ENCODE measurements around the gene TIPARP.
"Not testable (repeated sequence)": the region's sequence is repeated elsewhere in the genome, so short reads cannot be mapped to it uniquely, and the experiment has no call there.

TIPARP gene

DNA sequence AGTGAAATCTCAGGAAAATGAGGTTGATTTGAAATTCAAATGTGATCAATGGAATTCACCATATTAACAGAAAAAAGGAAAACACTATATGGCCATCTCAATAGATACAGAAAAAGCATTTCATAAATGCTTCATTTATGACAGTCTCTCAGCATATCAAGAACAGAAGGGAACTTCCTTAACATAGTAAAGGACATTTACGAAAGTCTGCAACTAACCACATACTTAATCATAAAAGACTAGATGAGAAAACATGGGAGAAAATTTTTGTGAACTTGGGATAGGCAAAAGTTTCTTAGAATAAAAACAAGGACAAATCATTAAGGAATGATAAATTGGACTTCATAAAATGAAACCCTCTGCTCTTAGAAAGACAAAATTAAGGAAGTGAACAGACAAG, 24.7 kb upstream of the TIPARP start:
- DNase-seq: no peak

DNA sequence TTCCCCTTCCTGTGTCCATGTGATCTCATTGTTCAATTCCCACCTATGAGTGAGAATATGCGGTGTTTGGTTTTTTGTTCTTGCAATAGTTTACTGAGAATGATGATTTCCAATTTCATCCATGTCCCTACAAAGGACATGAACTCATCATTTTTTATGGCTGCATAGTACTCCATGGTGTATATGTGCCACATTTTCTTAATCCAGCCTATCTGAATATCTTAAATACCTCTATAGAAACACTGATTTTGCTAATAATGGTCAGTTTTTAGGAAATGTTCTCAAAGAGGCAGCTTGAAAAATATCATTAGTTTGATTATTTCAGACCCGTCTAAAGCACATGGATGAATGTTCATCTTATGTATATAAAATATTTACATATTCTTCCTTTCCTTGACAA, 21.7 kb upstream of the TIPARP start:
- DNase-seq: not testable (repeated sequence)

DNA sequence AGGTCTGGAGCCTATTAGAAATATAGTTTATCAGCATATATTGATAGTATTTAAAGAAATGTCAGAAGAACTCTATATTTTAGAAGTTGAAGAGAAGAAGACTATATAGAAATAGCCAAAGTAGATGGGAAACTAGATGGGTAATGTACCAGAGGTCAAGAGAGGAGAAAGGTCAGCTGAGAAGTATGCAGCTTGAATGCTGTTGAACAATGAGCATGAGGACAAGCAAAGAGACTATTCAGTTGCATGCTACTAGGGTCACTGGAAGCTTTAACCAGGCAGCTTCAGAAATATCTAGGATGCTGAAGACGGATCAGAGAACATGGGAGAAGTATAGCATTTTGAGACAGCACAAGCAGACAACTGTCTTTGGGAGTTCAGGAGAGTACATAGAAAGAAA, 19.6 kb upstream of the TIPARP start:
- DNase-seq: no peak

DNA sequence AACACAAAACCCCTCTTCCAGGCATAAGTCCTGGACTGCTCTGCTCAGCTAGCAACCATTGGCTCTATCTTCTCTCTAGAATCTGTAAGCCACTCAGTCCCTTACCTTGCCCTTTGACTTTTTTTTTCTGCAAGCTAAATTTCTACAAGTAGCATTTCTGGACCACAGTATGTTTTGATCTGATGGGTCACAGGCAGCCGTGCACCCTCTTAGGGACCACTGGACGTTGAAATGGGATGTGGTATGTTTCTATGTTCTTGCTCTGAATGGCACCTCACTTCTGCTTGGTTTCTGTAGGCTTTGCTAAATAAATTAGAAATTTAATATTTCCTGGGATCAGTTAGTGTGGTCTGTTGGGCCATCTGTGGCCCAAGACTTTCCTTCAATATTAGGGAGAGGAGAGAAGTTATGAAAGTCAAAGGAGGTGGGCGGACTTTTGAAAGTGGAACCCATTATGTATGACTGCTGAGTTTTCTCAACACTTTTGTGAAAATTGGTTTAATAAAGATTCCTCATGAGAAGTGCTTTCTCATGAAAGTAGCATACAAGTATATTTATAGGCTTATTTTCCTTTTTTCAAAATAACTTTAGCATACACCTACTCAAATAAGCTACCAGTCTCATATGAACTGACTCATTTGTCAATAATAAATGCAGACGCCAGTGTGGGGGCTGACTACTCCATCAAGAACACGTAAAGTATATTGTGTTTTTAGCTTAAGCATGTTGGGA, 18.4 kb upstream of the TIPARP start:
- DNase-seq: no peak

DNA sequence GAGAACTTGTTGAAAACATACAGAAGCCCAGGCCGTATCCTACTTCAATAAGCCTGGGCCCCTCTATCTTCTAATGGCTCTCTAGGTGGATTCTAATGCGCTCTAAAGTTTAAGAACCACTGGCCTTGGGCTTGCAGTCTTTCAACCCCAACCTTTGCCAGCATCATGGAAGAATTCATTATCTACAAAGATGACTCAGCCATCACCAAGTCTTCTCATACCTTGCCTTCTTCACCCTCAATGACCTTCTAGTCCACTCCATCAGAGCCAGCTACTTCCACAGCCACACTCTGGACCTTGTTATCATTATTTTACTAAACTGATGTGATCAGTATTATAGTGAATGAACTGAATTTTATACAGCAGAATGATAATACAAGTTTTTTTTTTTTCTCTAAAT, 16.9 kb upstream of the TIPARP start:
- no peak for DNase-seq

DNA sequence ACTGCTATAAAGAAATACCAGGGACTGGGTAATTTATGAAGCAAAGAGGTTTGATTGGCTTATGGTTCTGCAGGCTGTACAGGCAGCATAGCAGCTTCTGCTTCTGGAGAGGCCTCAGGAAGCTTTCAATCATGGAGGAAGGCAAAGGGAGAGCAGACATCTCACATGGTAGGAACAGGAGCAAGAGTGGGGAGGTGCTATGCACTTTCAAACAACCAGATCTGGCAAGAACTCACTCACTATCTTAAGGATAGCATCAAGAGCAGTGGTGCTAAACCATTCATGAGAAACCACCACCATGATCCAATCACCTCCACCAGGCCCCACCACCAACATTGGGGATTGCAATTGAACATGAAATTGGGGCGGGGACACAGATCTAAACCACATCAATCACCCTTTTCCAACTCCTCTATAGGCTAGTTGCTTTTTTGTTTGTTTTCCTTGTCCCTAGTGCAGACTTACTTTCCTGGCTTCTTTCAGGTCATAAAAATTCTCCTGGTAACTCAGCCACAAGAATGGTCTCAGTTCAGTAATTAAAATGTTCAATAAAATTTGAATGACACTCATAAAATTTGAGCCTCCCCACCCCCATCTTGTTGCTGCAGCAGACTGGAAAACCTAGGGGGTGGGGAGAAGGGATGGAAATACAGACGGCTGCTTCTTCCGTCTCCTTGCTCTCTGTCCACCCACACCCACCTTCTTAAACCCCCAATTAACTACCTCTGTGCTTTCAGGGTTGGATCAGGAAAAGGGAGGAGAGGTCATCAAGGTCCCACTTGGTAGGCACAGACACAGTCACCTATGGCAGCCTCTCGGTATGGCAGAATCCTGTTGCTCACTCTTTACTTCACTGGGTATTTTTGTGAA, 16.3 kb upstream of the TIPARP start:
- DNase-seq: no peak

DNA sequence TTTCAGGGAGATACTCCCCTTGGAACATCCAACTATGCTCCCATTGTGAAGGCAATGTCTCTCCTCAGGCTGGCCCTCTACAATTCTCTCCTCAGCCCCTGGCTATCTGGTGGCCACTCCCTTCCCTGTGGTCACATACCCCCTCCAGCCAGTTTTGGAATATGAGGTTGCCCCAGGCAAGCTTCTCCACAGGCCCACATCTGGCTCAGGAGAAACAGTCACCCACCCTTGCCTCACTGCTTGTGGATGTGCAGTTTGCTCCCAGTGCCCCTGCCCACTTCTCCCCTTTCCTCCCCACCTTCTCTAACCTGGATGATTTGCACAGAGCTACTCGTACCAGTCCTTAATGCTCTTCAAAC, 15.7 kb upstream of the TIPARP start:
- no peak for DNase-seq

DNA sequence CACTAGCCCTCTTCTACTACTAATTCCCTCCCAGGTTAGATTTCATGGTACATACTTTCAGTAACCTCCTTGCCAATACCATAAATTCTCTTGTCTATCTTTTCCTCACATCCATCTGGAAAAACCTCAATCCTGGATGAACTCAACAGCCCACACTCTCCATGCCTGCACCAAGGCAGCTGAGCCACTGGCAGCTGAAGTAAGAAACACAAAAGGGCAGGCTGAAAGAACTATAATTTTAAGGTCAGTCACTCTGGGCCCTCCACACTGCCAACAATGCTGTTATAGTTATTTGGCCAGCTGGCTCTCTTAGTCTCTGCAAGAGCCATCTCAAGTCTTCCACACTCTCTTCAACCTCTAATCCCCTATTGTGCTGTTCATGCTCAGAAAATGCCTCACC, 15.1 kb upstream of the TIPARP start:
- DNase-seq: no peak

DNA sequence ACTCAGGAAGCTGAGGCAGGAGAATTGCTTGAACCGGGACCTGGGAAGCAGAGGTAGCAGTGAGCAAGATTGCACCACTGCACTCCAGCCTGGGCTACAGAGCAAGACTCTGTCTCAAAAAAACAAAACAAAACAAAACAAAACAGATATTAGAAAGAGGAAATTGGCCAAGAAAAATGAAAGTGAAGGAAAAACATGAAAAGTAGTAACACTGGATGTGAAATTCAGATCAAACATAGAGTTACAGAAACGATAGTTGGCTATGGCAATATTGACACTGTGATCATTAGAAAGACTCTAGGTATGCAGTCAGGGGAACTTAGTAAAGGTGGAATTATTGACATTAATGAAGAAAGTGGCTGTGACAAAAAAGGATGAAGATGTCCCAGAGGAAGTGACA, 13.2 kb upstream of the TIPARP start:
- no peak for DNase-seq

DNA sequence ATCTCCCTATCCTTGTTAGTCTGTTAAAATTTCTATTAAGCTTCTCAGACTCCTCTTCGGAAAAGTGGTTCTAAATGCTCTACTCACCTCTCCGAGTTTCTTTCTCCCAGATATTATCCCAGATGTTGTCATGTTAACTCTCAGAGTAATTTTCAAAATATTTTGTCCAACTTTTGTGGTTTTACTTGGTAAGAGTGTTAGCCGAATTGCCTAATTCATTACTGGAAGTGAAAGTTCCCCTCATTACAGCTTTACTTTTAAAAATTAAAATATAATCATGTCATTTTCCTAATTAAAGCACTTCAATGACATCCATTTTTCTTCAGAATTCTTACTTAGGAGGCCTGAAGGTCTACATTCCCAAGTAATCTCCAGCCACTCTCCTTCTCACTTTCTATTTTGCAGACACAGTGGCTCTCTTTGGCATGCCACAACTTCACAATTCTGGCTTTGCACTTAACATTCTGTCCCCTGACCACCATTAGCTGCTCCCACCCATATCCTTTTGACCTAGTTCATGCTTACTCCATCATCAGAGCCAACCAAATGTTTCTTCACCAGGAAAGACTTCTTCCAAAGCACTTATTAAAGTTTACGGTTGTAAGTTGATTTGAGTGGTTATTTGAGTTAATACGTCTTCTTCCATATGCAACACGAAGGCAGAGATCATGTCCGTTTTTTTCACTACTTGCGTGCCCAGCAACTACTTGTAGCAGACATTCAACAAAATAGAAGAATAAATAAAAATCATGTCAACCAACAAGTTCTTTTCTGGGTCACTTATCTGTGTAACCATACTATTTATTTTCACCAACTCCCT, 10.2 kb upstream of the TIPARP start:
- DNase-seq: no peak

DNA sequence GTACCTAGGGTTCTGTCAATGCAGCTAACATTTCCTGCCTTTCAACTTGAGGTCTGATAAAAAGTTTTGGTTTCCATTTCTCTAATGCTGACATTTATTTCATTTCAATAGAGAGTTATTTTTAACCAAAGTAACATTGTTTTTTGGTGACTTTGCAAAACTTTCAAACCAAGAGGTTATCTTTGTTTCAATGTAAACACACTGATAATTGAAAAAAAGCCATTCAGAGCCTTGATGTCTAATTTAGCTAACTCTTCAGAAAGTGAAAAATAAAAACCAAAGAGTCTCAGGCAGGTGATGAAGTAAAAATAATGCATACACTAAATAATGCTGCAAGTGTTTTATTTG, 9.6 kb upstream of the TIPARP start:
- no peak for DNase-seq

DNA sequence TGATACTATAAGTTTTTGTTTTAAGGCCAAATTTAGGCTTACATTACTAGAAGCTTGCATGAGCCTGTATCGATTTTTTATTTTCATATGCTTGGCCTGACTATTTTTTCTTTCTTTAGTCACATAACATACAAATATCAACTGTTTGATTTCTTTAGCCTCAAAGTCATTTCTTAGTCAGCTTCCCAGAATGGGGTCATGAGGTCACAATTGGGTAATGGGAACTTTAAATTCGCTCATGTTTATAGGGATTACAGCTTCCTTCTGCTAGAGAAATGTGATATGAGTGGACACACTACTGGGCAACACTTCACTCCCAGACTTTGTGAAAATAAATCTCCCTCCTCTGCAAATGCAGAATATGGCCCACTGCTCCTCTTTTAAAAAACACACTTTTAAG, 9.1 kb upstream of the TIPARP start:
- no peak for DNase-seq

DNA sequence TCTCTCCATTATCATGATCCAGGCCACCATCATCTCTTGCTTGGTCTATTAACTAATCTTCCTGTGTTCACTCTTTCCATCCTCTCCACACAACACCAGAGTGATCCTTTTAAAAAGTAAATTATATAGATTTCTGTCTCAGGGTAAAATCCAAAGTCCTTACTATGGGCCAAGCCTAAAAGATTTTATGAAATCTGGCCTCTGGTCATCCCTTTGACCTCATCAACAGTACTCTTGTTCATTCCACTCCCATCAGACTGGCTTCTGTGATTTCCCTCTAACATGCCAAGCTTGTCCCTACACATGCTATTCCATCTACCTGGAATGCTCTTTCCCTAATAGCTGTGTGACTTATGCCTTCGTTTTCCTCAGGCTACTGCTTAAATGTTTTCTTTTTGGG, 8.3 kb upstream of the TIPARP start:
- no peak for DNase-seq

DNA sequence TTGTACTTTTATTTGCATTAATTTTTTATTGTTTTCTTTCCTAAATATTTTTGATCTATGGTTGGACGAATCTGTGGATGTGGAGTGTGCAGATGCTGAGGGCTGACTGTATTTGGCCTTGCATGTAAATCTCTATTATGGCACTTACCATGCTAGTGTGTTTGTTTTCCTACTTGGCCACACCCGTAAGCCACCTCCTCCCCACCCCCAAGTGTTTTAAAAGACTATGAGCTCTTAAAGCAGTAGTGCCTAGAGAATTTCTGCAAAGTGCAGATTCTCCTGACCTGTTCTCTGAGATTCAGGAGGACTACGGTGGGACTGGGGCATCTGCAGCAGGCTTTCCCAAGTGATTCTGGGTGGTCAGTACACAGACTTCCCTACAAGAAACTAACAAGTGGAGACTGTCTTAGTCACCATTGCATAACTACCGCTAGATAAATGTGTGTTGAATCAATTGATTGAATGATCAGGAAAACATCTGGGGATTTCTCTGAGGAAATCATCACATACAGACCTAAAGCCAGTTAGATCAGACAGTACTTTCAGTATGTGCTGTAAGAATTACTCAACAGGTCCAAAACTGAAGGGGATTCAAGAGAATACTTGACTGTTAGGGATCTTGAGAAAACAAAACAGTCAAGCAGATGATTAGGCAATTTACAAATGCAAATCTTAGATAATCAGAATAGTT, 6.2 kb upstream of the TIPARP start:
- no peak for DNase-seq

DNA sequence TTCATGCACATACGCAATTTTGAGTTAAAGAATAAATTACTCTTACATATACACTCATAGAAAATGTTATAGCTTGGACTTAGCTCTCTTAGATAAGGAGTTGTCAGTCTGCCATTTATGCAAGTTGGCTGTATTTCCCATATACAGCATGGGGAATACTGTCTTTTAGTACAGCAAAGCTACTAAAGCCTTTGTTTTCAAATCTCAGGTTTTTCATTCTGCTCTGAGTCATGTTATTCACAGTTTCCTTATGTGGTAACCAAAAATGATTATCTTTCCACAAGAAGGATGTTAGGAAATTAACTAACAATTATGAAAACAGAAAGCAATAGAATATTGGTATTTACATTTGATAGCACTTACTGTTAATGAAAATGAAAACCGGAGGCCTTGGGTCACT, 4.3 kb upstream of the TIPARP start:
- no peak for DNase-seq

DNA sequence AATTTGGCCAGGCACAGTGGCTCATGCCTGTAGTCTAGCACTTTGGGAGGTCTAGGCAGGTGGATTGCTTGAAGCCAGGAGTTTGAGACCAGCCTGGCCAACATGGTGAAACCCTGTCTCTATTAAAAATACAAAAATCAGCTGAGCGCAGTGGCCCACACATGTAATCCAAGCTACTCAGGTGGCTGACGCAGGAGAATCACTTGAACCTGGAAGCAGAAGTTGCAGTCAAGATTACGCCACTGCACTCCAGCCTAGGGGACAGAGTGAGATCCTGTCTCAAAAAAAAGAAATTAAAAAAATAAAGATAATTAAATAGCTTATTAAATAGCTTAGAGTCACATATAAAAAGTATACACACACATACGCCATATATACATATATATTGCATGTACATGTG, 3.7 kb upstream of the TIPARP start:
- no peak for DNase-seq

DNA sequence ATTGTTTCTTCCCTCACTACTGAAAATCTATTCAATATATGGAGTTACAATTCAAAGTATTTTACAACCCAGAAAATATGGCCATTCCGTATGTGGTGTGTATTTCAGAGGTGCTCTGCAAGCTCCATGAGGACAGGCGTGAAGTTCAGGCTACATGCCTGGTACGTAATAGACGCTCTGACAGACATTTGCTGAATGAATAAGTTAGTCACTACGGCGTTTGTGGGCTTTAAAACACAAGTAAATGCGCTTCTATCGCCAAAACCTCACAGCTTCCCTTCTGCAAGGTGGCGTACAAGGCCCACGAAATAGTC, 701 bp upstream of the TIPARP start:
- DNase-seq: no peak

DNA sequence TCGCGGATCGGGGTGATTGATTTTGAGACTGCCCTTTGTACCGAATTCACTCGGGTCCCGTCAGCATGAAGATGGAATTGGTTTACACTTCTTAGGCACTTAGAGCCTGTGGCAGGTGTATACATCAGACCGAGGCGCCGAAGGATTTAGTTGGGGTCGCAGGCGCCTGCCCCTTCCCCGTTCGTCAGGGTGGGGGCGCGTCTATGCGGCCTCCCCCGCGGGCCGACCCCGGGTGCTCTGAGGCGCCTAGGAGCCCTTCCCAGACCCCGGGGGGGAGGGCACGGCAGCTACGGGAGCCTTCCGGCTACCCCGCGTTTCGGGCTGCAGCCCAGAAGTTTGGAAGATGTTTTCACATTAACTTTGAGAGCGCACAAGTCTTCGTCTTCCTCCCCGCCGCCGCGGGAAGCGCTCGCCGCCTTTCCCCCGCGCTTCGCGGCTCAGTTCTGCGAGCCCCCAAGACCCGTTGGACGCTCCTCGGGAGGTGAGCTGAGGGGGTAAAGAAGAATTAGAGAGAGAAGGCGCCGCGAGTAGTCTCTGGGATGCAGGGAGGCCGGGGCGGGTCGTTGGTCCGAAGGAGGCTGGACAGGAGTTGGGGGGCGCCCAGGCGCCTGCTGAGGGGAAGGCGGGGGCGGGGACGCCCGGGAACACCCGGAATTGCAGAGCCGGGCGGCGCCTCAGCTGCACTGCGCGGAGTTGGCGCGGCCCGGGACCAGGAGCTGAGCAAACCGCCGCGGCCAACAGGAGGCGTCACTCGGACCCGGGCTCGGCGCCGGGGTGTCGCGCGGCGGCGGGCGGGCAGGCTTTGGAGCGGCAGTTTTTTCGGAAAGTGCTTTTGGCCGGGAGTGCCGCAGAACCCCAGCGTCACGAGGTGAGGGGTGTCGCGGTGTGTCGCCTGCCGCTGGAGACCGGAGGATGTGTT, 780 bp downstream of the TIPARP start:
- DNase-seq: peak; percentile 42

DNA sequence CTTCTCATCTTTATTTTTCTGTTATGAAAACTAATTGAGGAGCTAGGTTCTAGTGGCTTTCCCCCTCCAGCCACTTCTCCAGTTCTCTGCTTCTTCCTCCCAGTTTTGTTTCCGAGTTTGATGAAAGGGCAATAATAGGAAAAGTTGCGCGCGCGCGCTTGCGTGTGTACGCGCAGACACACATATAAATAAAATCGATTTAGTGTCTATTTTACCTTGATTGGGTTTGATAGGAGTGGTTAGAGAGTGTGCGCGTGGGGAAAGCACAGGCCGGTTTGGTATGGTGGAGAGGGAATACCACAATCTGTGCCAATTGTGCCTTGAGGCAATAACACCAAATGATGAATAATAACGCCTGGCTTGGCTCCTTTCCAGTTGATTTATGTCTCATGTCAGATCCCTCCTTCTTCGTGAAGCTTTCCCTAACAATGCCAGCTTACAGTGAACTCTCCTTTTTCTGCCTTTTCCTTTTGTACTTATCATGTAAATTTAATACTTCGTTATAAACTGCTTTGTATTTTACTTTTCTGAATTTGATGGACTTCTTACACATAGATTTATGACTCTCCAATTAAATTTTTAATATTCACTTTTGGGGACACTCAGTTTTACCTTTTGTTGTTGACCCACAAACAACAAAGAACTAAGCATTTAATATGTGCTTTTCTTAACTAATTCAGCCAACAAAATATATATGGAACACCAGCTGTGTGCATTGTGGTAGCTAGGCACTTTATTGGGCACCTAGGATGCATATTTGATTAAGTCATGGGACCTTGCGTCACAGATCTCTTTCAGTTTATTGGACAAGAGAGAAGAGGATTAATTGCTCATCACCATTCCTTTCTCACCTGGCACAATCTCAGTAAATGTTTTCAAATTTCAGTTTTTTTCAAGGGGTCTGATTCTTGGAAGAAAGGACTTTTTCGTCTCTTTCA, 1.7 kb downstream of the TIPARP start:
- peak; percentile 90 for DNase-seq

DNA sequence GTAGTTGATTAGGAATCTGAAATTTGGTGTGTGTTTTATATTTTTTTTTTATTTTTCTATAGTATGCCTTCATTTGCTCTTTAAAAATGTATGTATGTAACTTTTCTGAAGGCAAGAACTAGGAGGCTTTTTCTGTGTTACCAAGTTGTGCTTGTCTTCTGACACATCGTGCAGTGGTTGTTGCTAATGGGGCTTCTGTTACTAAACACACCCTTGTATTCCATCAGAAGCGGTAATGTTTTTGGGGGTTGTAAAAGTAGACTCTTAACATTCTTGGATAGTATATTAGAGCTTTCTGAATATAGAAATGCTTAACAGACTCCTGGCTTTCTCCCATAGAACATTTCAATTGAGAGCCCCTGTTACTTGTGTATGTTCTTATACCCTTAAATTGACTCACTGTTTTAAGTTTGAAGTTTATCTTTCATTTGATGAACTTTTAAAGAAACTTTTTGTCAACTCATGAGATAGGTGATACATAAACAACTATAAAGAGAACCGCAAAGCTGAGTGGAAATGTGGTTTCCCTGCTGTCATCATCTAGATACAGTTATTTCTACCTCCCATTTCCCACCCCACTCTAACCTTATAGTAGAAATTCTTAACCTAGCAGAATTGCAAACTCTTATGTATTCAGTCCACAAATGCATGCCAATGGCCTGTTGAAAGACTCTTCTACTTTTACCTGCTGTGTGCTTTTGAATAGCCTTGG, 2.5 kb downstream of the TIPARP start:
- no peak for DNase-seq

Measured in fibroblast of skin of back (primary cell).